Gastroesophageal sphincter (tissue), 3 donors: ENCODE results near the gene BCOR.

Experiments
- POLR2AphosphoS5 ChIP-seq: sonication (generic); formaldehyde crosslinking; IDR thresholded peaks from one replicate; pipeline ENCODE4 v1.6.1; 2017; ENCODE audit warnings: antibody characterized with exemption
- TF ChIP-seq, protein P1 (sequence below), 4 experiments: fragments of 200-600 bp in 2 of 4; fragments of 450-650 bp in 2 of 4; sonication (generic) in 1 of 4; IDR thresholded peaks; one replicate each; pipeline ENCODE4 v1.5.1; 2017 to 2019; ENCODE audit warnings: antibody characterized with exemption in 4 of 4, mild to moderate bottlenecking in 2 of 4, moderate library complexity in 2 of 4

DNA sequence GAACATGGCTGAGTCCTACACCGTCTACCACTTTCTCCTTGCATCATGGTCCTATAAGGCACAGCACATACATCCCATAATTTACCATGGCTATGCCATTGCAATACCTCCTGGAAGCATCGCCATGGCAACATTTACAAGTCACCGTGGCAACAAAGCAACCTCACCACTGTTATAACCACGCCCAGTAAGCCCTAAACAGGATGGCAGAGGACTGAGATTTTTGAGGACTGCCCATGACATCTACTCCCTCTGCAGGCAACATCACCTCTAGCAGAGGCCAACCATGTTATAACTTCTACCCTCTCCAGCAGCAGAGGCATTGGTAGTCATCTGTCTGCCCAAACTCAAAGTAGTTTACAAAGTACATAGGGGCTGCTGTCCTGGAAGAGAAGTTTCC is 29.7 kb downstream of the BCOR start:
- no peak for TF ChIP-seq POLR2AphosphoS5
- TF ChIP-seq, protein P1, sequence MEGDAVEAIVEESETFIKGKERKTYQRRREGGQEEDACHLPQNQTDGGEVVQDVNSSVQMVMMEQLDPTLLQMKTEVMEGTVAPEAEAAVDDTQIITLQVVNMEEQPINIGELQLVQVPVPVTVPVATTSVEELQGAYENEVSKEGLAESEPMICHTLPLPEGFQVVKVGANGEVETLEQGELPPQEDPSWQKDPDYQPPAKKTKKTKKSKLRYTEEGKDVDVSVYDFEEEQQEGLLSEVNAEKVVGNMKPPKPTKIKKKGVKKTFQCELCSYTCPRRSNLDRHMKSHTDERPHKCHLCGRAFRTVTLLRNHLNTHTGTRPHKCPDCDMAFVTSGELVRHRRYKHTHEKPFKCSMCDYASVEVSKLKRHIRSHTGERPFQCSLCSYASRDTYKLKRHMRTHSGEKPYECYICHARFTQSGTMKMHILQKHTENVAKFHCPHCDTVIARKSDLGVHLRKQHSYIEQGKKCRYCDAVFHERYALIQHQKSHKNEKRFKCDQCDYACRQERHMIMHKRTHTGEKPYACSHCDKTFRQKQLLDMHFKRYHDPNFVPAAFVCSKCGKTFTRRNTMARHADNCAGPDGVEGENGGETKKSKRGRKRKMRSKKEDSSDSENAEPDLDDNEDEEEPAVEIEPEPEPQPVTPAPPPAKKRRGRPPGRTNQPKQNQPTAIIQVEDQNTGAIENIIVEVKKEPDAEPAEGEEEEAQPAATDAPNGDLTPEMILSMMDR (IDR thresholded peaks at IDR 0.05) = no peak
